MCF 10A (cell line): ENCODE measurements around the gene CECR2. TPM values are rescaled to one million over a fixed set of nuclear protein-coding genes. Genes with fewer than 3 reads are reported as not detected.

Experiments used
- BruUV-seq: library from RNA; stranded (reverse); fragments of 400-500 nt; replicated peaks from 2 replicates; lab custom pipeline; 2021; lab: Mats Ljungman, UMichigan
- CTCF ChIA-PET: fragments of 300-600 bp; sonication (Branson Sonifier 250); formaldehyde crosslinking; extraction: SDS; loops from one replicate; lab custom pipeline; 2021; ENCODE audit warnings: antibody characterized with exemption, inconsistent platforms; lab: Yijun Ruan, JAX
- POLR2A ChIA-PET: fragments of 300-600, 350-650 bp; sonication (Branson Sonifier 250); formaldehyde crosslinking; extraction: SDS; loops from one replicate; lab custom pipeline; 2020; ENCODE audit warnings: antibody characterized with exemption, inconsistent platforms; lab: Yijun Ruan, JAX
- DNase-seq: peaks from one replicate; pipeline ENCODE4 v3.0.0-alpha.2; 2018; ENCODE audit not compliant: unreplicated experiment
- H3K27ac Mint-ChIP-seq: one replicate; pipeline ENCODE4 v1.8.0; 2022; ENCODE audit warnings: mild to moderate bottlenecking, low read depth, mixed read lengths; ENCODE audit not compliant: unreplicated experiment
- H3K27me3 Mint-ChIP-seq: one replicate; pipeline ENCODE4 v1.8.0; 2022; ENCODE audit warnings: mixed read lengths; ENCODE audit not compliant: insufficient read depth, unreplicated experiment
- H3K36me3 Mint-ChIP-seq: one replicate; pipeline ENCODE4 v1.8.0; 2022; ENCODE audit warnings: mild to moderate bottlenecking, moderate library complexity, mixed read lengths; ENCODE audit not compliant: insufficient read depth, unreplicated experiment
- H3K4me1 Mint-ChIP-seq: one replicate; pipeline ENCODE4 v1.8.0; 2022; ENCODE audit warnings: mixed read lengths; ENCODE audit not compliant: insufficient read depth, unreplicated experiment
- H3K4me3 Mint-ChIP-seq: one replicate; pipeline ENCODE4 v1.8.0; 2022; ENCODE audit warnings: mild to moderate bottlenecking, moderate library complexity, mixed read lengths; ENCODE audit not compliant: unreplicated experiment
- H3K9me3 Mint-ChIP-seq: one replicate; pipeline ENCODE4 v1.8.0; 2022; ENCODE audit warnings: mixed read lengths; ENCODE audit not compliant: unreplicated experiment
- intact Hi-C: fragments of 100-400 bp; cut with micrococcal nuclease; formaldehyde crosslinking; loops from 2 replicates; pipeline ENCODE4 v1.14.1; 2022
- total RNA-seq: library from RNA; stranded (reverse); gene quantifications from 2 replicates; pipeline ENCODE4 v1.2.3, GENCODE V29; 2022
- TF ChIP-seq, protein P1 (sequence below): fragments of 200-600 bp; IDR thresholded peaks from one replicate; pipeline ENCODE4 v1.8.0; 2022; ENCODE audit warnings: antibody characterized with exemption, mild to moderate bottlenecking; ENCODE audit not compliant: unreplicated experiment

CECR2 gene
- total RNA-seq, 1 experiment from 2014 or later, result not detected

DNA sequence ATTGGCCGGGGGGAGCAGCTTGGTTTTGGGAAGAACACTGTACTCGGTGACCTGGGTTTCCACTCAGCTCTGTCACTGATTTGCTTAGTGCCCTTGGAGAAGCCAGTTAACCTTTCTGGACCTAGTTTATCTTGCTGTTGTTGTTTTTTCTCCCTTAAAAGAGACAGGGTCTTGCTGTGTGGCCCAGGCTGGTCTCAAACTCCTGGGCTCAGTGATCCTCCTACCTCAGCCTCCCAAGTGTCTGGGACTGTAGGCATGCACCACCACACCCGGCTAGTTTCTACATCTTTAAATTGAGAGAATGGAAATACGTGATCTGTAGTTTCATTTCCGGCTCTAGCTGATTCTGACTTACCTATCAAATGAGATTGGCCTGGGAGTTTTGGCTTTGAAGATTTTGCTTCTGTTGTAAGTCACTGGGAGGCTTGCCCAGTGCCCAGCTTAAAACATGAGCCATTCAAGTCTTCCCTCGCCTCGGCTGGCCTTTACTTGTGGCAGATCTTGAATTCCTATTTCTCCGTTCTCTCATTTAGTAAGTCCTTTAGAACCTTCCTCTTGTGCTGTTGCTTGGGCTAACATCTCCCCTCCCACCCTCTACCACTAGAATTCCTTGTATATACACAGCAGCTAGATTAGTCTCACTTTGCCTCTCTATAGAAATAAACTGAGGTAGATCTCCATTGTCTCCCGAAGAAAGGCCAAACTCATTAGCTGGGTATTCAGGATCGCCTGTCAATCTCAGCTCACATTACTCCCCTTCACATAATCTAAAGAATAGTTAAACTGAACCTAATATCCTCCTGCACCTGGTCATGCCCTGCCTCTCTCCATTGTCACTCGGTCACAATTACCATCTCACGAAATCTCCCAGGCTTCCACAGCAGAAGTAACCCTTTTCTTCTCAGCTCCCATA, 106.3 kb downstream of the CECR2 start:
- intact Hi-C loops, result no loop called here
- Mint-ChIP-seq H3K36me3 (no peaks in the 10 kb centered on the region), H3K9me3 (no peaks in the 10 kb centered on the region), H3K27me3 (peaks cover 23% of the 10 kb centered on the region), H3K4me1 (peaks cover 5% of the 10 kb centered on the region), H3K4me3 (no peak overlapping the region), H3K27ac (no peak overlapping the region)
- BruUV-seq, result no TSS peak
- DNase-seq, result no peak
- ChIA-PET CTCF (interaction anchor here (0.9 to 1.7 kb wide), 5 partner anchors 12 to 304 kb away, joined by 3 to 8 read pairs (median 3); no protein-coding TSS in a partner anchor), POLR2A (no interaction called here)
- TF ChIP-seq, protein P1, sequence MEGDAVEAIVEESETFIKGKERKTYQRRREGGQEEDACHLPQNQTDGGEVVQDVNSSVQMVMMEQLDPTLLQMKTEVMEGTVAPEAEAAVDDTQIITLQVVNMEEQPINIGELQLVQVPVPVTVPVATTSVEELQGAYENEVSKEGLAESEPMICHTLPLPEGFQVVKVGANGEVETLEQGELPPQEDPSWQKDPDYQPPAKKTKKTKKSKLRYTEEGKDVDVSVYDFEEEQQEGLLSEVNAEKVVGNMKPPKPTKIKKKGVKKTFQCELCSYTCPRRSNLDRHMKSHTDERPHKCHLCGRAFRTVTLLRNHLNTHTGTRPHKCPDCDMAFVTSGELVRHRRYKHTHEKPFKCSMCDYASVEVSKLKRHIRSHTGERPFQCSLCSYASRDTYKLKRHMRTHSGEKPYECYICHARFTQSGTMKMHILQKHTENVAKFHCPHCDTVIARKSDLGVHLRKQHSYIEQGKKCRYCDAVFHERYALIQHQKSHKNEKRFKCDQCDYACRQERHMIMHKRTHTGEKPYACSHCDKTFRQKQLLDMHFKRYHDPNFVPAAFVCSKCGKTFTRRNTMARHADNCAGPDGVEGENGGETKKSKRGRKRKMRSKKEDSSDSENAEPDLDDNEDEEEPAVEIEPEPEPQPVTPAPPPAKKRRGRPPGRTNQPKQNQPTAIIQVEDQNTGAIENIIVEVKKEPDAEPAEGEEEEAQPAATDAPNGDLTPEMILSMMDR, result no peak

DNA sequence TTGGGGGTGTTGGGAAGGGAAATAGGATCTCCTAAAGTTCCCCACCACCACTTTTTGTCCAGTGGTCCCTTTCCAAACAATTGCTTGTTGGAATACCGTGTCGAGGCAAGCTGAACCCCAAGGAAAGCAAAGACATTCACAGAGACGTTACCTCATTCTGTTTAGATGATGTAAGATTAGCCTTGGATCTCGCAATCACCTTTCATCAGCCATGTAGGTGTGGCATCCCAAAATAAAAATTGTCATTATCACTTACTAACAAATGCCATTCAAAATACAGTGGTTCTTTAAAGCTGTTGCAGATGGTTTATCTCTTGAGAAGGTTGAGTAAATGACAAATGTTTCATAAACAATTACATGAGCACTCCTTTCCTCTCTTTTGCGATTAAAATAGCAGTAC, 107.6 kb downstream of the CECR2 start:
- peaks cover 5% of the 10 kb centered on the region for H3K4me1 Mint-ChIP-seq
- ChIA-PET CTCF (interaction anchor here (0.6 to 1.7 kb wide), 2 partner anchors 303 to 308 kb away, joined by 3 read pairs; no protein-coding TSS in a partner anchor), POLR2A (interaction anchor here (0.8 kb wide), 1 partner anchor 10 kb away, joined by 3 read pairs; no protein-coding TSS in a partner anchor)
- no peak overlapping the region for H3K27ac Mint-ChIP-seq
- no peaks in the 10 kb centered on the region for H3K9me3 Mint-ChIP-seq
- H3K4me3 Mint-ChIP-seq, result no peak overlapping the region
- peaks cover 11% of the 10 kb centered on the region for H3K27me3 Mint-ChIP-seq
- TF ChIP-seq, protein P1, result no peak
- DNase-seq, result peak; percentile 36
- no TSS peak for BruUV-seq
- intact Hi-C loops, result no loop called here
- H3K36me3 Mint-ChIP-seq, result no peaks in the 10 kb centered on the region

DNA sequence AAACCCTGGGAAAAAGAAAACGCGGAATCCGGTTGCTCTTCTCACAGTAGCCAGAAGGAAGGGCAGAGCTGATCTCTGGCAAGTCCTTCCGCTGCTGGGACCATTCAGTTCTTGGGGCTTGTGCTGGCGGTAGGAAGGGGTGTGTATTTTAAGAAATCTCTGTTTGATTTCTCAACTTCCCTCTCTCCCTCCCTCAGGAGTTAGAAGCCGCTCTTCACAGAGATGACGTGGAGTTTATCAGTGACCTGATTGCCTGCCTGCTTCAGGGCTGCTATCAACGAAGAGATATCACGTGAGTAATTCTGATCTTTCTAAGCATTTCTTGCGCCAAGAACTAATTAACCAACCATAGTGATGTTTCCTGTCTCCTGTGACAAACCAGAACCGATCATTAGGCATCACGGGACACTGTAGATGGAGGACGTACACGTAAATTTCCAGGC, 108.2 kb downstream of the CECR2 start:
- Mint-ChIP-seq H3K27ac (no peak overlapping the region), H3K27me3 (peaks cover 6% of the 10 kb centered on the region), H3K4me3 (no peak overlapping the region), H3K9me3 (no peaks in the 10 kb centered on the region), H3K4me1 (peaks cover 5% of the 10 kb centered on the region), H3K36me3 (no peaks in the 10 kb centered on the region)
- intact Hi-C loops, result no loop called here
- TF ChIP-seq, protein P1, result no peak
- ChIA-PET CTCF (interaction anchor here (1.7 kb wide), 1 partner anchor 304 kb away, joined by 3 read pairs; no protein-coding TSS in a partner anchor), POLR2A (interaction anchor here (0.8 kb wide), 1 partner anchor 9 kb away, joined by 3 read pairs; no protein-coding TSS in a partner anchor)
- no TSS peak for BruUV-seq
- DNase-seq, result no peak

GRCh38 chr22:17479135-17479534, 109.9 kb downstream of the CECR2 start:
- peaks cover 5% of the 10 kb centered on the region for H3K4me1 Mint-ChIP-seq
- ChIA-PET POLR2A (no interaction called here), CTCF (no interaction called here)
- no TSS peak for BruUV-seq
- intact Hi-C loops, result no loop called here
- H3K27me3 Mint-ChIP-seq, result no peaks in the 10 kb centered on the region
- no peaks in the 10 kb centered on the region for H3K9me3 Mint-ChIP-seq
- TF ChIP-seq, protein P1, result no peak
- H3K36me3 Mint-ChIP-seq, result no peaks in the 10 kb centered on the region
- no peak overlapping the region for H3K4me3 Mint-ChIP-seq
- no peak overlapping the region for H3K27ac Mint-ChIP-seq
- DNase-seq, result no peak
